GM18505 (cell line): ENCODE results near the gene GNAI1.
"Not testable (repeated sequence)": the region's sequence is repeated elsewhere in the genome, so short reads cannot be mapped to it uniquely, and the experiment has no call there.

Source experiments
- ATAC-seq: cut with Tn5 transposase; IDR thresholded peaks from one replicate; pipeline ENCODE4 v1.9.1; 2021; ENCODE audit not compliant: unreplicated experiment
- POLR2A ChIP-seq: IDR thresholded peaks from 4 replicates; pipeline ENCODE4 v1.6.1; 2011; ENCODE audit warnings: borderline replicate concordance; ENCODE audit not compliant: insufficient read depth, insufficient read length; ENCODE audit errors: extremely low read depth

GNAI1 gene

DNA sequence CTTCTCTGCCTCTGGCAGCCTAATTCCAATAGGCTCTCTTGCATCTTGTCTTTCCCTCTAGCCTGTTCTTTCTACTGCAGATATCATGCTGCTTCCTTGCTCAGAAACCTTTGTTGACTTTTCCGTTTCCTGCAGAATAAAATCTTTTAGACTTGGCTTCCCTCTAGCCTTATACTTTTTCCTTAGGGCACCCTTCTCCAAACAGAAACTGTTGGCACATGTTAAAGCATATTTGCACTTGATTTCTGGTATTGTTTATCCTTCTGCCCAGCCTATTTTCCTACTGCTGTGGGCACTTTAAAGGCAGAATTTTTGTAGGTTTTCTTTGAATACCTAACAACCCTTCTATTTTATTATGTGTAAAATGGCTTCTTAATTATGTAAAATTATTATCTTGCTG lies 4.6 kb downstream of the GNAI1 start:
- TF ChIP-seq POLR2A = no peak
- no peak for ATAC-seq

DNA sequence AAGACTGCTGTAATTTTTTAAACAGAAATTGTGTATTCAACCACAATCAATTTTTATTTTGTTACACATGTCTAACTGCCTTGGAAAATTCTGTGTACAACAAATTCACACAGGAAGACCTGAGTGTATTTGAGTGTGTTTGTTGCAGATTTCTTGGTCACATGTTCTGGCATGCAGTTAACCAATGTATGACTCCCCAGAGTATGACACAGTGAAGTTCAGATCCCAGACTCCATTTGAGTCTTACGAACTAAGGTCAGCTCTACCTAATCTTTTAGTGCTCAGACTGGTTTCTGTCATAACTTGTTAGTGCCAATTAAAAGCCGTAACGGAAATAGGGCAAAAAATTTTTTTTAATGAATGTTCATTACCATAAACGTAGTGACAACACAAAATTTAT lies 5.8 kb downstream of the GNAI1 start:
- ATAC-seq = no peak

DNA sequence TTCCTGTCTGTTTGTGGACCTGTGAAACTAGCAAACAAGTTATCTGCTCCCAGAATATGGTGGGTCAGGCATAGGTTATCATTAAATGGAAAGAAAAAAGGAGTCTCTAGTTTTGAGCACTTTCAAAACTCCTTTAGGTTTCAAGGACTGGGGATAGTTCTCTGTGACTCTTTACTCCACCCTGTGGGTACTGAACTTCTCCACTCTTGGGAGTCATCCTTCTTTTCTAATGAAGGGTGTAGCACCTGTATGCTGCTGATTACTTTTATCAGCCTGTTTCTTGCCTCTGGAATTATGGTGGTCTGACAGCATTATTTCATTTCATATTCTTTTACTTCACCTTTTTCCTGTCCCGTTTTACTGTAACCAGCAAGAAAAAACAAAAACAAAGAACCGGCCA lies 6.7 kb downstream of the GNAI1 start:
- no peak for ATAC-seq
- no peak for TF ChIP-seq POLR2A

More for the DNA sequence above, 5.8 kb downstream of the GNAI1 start:
- no peak for TF ChIP-seq POLR2A

DNA sequence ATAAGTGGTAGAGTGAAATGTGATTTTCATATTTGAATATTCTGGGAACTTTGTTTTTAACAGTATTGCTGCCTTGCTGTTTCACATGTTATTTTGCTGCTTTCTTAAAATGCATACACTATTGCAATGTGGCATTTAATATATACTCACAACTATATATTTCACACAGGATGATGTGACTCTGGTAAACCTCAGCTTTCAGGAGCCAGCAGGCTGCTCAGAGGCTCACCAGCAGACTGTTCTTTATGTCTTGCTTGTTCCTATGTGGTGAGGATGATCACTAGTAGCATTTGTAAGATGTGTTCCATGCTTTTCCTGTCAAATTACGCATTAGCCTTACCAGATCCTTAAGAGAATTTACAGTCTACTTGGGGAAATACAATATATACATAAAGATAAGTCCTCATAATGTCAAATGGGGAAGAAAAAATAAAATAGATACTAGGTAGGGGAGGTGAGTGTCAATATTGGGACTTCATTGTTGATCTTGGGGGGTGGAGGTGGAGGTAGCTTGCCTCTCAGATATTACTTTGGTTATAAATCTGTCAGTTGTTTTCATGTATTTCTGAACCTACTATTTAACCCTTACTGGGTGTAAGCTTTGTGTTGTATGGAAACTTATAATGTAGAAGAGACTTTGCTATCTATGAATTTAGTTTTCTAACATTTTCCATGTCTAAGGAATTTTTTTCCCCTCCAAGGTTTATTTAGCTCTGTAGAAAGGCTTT lies 8.4 kb downstream of the GNAI1 start:
- no peak for ATAC-seq
- no peak for TF ChIP-seq POLR2A

DNA sequence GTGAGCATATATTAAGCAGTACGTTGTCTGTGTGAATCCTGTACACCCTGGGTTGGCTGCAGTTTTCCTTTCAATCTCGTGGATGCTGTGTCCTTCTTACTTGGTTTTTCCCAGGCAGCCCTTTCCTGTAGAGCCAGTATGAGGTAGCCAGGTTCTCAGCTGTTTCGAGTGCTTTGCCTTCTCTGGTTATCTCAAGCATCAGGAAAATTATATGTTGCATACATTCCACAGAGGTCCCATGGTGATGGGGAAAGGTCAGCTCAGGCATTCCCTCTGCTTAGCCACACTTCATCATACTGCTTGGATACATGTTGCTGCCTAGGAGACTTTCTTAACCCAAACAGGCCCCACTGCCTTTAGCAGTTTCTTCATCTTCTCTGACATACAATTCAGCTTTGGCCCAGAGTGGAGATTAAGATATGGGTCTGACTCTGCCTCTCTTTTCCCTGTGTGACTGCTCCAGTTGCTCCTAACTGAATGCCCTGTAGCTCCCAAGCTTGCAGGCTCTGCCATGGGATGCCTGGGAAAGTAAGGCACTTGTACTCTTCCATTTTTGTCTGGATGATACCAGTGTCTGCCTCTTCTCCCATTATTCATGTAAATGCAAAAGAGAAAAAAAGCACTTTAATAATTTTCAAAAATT lies 11.3 kb downstream of the GNAI1 start:
- no peak for TF ChIP-seq POLR2A
- no peak for ATAC-seq

DNA sequence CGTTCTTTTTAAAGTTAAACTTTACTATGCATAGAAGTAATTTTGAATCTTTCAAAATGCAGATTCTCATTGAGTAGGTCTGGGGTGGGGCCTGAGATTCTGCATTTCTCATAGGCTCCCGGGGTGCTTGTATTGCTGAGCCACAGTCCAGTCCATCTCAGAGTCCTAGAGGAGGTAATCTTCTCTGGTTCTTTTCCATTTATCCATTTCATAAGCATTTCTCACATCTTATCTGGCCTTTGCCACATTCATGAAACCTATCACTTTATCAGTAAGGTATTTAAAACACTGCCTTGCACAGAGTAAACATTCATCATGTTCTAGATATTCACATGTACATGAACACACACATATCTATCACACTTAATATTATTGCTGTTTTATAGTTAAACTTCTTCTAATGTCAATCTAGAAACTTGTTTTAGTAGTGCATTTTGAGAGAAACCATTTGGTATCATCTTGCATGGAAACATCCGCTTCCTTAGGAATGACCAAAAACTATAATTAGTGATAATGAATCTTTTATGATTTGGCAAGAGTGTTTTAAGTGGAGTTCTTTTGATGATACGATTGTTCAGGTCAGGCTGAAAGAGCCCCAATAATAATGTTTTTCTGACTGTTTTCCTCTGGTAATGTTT lies 12.0 kb downstream of the GNAI1 start:
- no peak for TF ChIP-seq POLR2A
- ATAC-seq = no peak

DNA sequence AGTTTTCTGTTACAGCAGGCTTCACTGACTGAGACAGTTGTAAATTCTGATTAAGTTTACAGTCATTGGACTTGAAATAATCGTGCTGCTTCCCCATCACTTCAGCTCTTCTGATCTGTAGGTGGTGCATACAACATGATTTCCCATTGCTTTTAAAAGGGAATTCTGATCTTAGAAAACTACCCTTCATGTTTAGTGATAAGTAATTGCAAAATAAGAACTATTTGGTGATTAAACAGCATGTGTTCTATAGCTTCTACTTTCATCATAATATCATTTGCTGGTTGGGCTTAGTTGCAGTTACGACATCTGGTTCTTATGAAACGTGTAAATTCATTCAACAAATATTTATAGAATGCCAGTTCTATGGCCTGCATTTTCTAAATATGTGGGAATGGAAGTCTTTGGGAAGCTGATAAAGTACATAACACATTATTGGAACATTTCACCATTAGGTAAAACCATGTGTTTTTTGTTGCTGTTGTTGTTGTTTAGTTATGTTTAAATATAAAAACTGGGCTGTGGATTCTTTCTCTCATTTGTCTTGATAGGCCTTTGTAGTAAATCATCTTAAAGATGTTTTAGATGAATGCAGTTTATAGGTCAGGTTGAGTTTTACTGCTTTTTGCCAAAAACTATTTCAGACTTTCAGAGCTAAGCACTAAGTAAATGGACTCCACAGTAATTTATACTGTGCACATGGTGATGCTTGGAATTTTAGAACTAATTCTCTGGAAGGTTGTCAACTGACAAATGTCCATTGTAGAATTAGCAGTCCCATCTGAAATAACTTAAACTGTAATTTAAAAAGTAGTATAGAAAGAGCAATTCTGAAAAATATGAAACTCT lies 13.1 kb downstream of the GNAI1 start:
- no peak for ATAC-seq
- TF ChIP-seq POLR2A = no peak

DNA sequence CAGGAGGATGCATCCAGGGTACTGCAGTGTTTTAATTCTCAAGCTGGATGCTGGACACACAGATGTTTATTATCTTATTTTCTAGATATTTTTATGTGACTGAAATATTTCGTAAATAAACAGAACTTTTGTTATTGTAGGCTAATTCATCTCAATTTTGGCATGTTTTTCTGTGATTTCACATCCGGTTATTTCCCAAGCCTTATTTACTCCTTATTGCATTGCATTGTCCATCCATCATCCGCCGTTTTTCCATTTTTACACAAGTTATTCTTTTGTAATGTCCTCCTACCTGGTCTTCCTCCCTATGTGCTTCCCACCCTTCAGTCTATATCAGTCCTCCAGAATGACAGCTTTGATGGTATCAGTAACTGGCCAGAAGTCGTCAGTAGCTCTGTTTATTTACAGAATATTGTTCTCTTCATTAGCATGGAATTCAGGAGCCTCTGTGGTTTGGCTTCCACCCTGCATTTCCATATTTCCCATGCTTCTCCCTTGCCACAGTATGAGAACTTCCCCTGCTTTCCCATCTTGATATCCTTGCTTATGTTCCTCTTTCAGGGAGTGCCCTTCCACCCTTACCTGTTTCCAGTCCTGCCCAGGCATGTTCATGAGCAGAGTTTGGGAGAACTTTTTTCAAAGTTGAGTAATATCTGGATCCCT lies 16.1 kb downstream of the GNAI1 start:
- no peak for ATAC-seq
- TF ChIP-seq POLR2A = no peak

DNA sequence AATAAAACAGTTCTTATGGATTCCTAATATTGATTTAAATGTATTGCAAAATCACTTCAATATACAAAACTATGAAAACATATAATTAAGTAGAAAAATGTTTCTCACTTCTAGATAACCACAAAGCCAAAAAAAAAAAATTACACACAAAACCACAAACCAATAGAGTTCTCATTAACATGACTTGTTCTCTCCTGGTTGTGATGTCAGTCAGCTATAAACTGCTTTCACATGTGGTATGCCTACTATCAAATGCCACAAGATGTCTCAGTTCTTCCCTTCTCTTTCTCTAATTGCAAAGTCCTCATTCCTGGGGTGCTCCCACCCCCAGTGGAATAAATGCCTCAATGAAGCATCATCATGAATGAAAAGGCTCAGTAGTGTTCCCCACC lies 16.6 kb downstream of the GNAI1 start:
- no peak for TF ChIP-seq POLR2A
- ATAC-seq = no peak

DNA sequence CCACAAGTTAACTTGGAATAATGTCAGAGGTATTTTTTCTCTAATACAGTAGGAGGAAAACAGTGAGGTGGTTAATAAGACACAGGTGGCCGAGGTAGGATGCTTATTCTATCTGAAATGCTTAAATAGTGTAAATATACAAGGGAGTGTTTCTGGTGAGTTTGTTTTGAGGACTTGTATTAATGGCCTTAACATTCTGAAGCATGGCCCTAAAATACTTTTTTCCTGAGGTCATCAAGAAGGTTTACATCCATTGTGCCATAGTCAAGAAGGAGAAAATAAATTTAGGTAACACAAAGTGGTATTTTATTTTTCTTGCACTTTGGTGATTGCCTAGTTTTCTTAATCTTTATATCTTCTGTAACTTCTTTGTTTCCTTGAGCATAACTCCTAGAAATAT lies 18.8 kb downstream of the GNAI1 start:
- no peak for TF ChIP-seq POLR2A
- no peak for ATAC-seq

DNA sequence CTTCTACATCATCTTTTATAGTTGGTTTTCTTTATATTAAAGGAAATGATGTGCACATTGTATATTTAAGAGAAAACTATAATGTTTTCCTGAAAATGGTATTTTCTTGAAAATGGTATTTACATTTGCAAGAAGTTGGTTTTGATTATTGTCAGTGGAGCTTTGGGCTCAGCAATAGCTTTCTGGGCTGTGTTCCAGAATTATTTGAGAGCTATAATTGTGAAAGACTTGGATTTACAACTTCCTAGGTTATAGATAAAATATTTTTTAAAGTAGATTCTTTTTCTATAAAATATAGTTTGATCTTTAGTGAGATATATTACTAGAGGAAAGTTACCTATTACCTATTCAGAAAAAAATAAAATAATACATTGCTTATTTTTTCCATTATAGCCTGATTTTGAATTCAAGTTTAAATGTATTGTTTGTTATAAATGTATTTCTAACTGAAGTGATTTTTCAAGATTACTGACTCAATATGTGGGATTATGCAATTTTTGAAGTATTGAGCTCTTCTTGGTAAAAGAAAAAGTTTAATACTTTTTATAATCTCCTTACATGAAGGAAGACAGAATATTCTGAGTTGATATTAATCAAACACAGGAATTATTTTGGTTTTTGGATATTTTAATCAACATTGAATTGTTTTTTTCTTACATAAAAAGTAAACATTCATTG lies 20.2 kb downstream of the GNAI1 start:
- TF ChIP-seq POLR2A = no peak
- ATAC-seq = no peak

DNA sequence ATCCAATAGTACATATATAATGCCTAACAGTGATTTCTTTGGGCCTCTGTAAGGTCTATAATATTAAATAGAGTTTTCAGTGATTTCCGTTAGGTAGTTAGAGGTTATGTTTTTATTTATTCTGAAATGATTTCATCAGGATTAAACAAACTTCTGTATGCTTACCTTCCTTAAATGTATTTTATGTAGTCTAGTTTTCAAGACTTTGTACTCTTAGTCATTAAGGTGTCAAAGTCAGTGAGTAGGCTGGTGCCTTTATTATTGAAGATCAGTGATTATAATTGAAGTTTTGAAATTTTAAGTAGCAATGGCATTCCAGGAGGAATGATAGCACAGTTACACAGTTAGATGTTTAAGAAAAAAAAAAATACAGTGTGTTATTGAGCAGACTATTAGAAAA lies 20.7 kb downstream of the GNAI1 start:
- no peak for TF ChIP-seq POLR2A
- no peak for ATAC-seq

DNA sequence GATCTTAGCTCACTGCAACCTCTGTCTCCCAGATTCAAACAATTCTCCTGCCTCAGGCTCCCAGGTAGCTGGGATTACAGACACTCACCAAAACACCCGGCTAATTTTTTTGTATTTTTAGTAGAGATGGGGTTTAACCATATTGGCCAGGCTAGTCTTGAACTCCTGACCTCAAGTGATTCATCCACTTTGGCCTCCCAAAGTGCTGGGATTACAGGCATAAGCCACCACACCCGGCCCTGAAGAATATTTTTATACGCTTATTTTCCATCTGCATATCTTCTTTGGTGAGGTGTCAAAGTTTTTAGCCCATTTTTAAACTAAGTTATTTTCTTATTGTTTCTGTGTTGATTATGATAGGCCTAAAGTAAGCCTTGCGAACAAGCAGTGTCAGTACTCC lies 23.1 kb downstream of the GNAI1 start:
- ATAC-seq = not testable (repeated sequence)
